HL-60 (cell line): ENCODE data around the gene LAMB3.

Experiments used
- CTCF ChIP-seq: IDR thresholded peaks from one replicate; pipeline ENCODE4 v1.5.1; 2011; ENCODE audit warnings: low read length, control low read depth, inconsistent platforms; ENCODE audit not compliant: insufficient read depth
- POLR2AphosphoS5 ChIP-seq: IDR thresholded peaks from 2 replicates; pipeline ENCODE4 v1.6.1; 2012; ENCODE audit warnings: low read depth

DNA sequence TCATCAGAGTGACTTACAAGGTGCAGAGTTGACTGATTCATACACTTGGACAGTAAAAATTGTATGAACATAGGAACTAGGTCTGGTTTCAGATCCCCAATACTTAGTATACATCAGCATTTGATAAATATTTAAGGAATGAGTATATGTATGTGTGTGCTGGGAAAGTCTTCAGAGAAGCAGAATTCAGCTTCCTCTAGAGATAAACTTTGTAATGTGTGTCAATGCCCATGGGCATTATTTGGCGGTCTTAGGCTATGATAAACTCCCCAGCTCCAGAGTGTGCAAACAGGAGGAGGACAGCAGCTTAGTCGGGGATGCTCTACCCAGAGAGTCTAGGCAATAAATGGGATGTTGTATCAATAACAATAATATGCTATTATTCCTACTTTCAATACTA lies 71.6 kb downstream of the LAMB3 start:
- TF ChIP-seq CTCF, result no peak
- no peak for TF ChIP-seq POLR2AphosphoS5
